HL-60 (cell line): ENCODE measurements around the gene L3MBTL4.

Experiments used
- DNase-seq, 2 experiments: peaks; one replicate each; pipeline ENCODE4 v3.0.0-alpha.2; 2010 to 2020; ENCODE audit warnings: low read depth in 1 of 2, low spot score in 1 of 2
- H3K27ac ChIP-seq: fragments of 250-450 bp; sonication (Bioruptor Pico); replicated peaks from 2 replicates; pipeline ENCODE4 v1.5.1; 2020; ENCODE audit warnings: mild to moderate bottlenecking, moderate library complexity
- H3K27me3 ChIP-seq: fragments of 250-450 bp; sonication (Bioruptor Pico); 2 replicates; pipeline ENCODE4 v1.5.1; 2021; ENCODE audit warnings: mild to moderate bottlenecking, moderate library complexity; ENCODE audit not compliant: insufficient read depth, poor library complexity, severe bottlenecking
- H3K4me3 ChIP-seq: replicated peaks from 2 replicates; pipeline ENCODE4 v1.5.1; 2011; ENCODE audit warnings: mild to moderate bottlenecking, control low read depth, low read length; ENCODE audit not compliant: insufficient read depth
- CTCF ChIP-seq: IDR thresholded peaks from one replicate; pipeline ENCODE4 v1.5.1; 2011; ENCODE audit warnings: low read length, control low read depth, inconsistent platforms; ENCODE audit not compliant: insufficient read depth
- GABPA ChIP-seq: IDR thresholded peaks from 2 replicates; pipeline ENCODE4 v1.6.1; 2012; ENCODE audit warnings: low read depth
- POLR2AphosphoS5 ChIP-seq: IDR thresholded peaks from 2 replicates; pipeline ENCODE4 v1.6.1; 2012; ENCODE audit warnings: low read depth
- REST ChIP-seq: IDR thresholded peaks from 2 replicates; pipeline ENCODE4 v1.6.1; 2012; ENCODE audit warnings: low read depth; ENCODE audit not compliant: insufficient replicate concordance
- SPI1 ChIP-seq: IDR thresholded peaks from 2 replicates; pipeline ENCODE4 v1.6.1; 2012; ENCODE audit warnings: low read depth, mild to moderate bottlenecking, borderline replicate concordance

Gene L3MBTL4

GRCh38 chr18:6342990-6343389 is 71.7 kb downstream of the L3MBTL4 start:
- H3K27me3 ChIP-seq = no peaks in the 10 kb centered on the region
- no peak for TF ChIP-seq POLR2AphosphoS5
- TF ChIP-seq REST = no peak
- TF ChIP-seq SPI1 = no peak
- no peak for TF ChIP-seq CTCF
- TF ChIP-seq GABPA = no peak
- H3K4me3 ChIP-seq = no peak overlapping the region
- no peak for DNase-seq
- H3K27ac ChIP-seq = no peak overlapping the region

GRCh38 chr18:6341709-6342108 is 73.0 kb downstream of the L3MBTL4 start:
- H3K27me3 ChIP-seq = no peaks in the 10 kb centered on the region
- TF ChIP-seq SPI1 (no peak), GABPA (no peak), CTCF (no peak), REST (no peak), POLR2AphosphoS5 (no peak)
- H3K27ac ChIP-seq = no peak overlapping the region
- no peak for DNase-seq
- no peak overlapping the region for H3K4me3 ChIP-seq

GRCh38 chr18:6341303-6341702 is 73.4 kb downstream of the L3MBTL4 start:
- DNase-seq = no peak
- TF ChIP-seq REST = no peak
- TF ChIP-seq SPI1 = no peak
- TF ChIP-seq GABPA = no peak
- no peak for TF ChIP-seq POLR2AphosphoS5
- no peak for TF ChIP-seq CTCF
- H3K27ac ChIP-seq = no peak overlapping the region
- no peaks in the 10 kb centered on the region for H3K27me3 ChIP-seq
- H3K4me3 ChIP-seq = no peak overlapping the region
